ENCODE results near the gene OR4Q3.
"Not testable (repeated sequence)": the region's sequence is repeated elsewhere in the genome, so short reads cannot be mapped to it uniquely, and the experiment has no call there.

The OR4Q3 gene

GRCh38 chr14:19743256-19743655, at the start of gene OR4Q3:
Gene OR4Q3, plus strand, starts transcription at chr14:19743571.
- DNase-seq (ENCODE audit: low read depth in 2 of 2): no peak

GRCh38 chr14:19729359-19729758, 14.0 kb upstream of the OR4Q3 start:
- DNase-seq (ENCODE audit: low read depth in 2 of 2): no peak

GRCh38 chr14:19729763-19730162, 13.6 kb upstream of the OR4Q3 start:
- no peak for DNase-seq (ENCODE audit: low read depth in 2 of 2)

- DNase-seq (ENCODE audit: low read depth in 2 of 2): not testable (repeated sequence)
Observed at GRCh38 chr14:19733893-19734292, 9.5 kb upstream of the OR4Q3 start.

- DNase-seq (ENCODE audit: low read depth in 2 of 2): not testable (repeated sequence)
Observed at GRCh38 chr14:19752316-19752715, 8.9 kb downstream of the OR4Q3 start.

GRCh38 chr14:19754172-19754571, 10.8 kb downstream of the OR4Q3 start:
- no peak for DNase-seq (ENCODE audit: low read depth in 2 of 2)

- not testable (repeated sequence) for DNase-seq (ENCODE audit: low read depth in 2 of 2)
Observed at GRCh38 chr14:19771491-19771890, 28.1 kb downstream of the OR4Q3 start.

- DNase-seq (ENCODE audit: low read depth in 2 of 2): no peak
Observed at GRCh38 chr14:19771895-19772430, 28.6 kb downstream of the OR4Q3 start.

- not testable (repeated sequence) for DNase-seq (ENCODE audit: low read depth in 2 of 2)
Observed at GRCh38 chr14:19772454-19772853, 29.1 kb downstream of the OR4Q3 start.

- DNase-seq (ENCODE audit: low read depth in 2 of 2): not testable (repeated sequence)
Observed at GRCh38 chr14:19773204-19773603, 29.8 kb downstream of the OR4Q3 start, which contains the start of gene OR4M1. Gene OR4M1, plus strand, starts transcription at chr14:19773504. Its CDS starts 6,819 bp downstream, at chr14:19780323.

GRCh38 chr14:19775587-19775986, 32.2 kb downstream of the OR4Q3 start:
- DNase-seq (ENCODE audit: low read depth in 2 of 2): no peak

- not testable (repeated sequence) for DNase-seq (ENCODE audit: low read depth in 2 of 2)
Observed at GRCh38 chr14:19785848-19786247, 42.5 kb downstream of the OR4Q3 start.

GRCh38 chr14:19787318-19787717, 43.9 kb downstream of the OR4Q3 start:
- not testable (repeated sequence) for DNase-seq (ENCODE audit: low read depth in 2 of 2)

GRCh38 chr14:19788150-19788549, 44.8 kb downstream of the OR4Q3 start:
- not testable (repeated sequence) for DNase-seq (ENCODE audit: low read depth in 2 of 2)

- not testable (repeated sequence) for DNase-seq (ENCODE audit: low read depth in 2 of 2)
Observed at GRCh38 chr14:19796520-19797108, 53.2 kb downstream of the OR4Q3 start.
